CD4-positive, alpha-beta T cell treated with Interleukin-6 for 4 hours (primary cell): ENCODE results near the gene NT5C3A.
"Not testable (repeated sequence)": the region's sequence is repeated elsewhere in the genome, so short reads cannot be mapped to it uniquely, and the experiment has no call there.

Source experiments
- DNase-seq: peaks from one replicate; pipeline ENCODE4 v3.0.0-alpha.2; 2020; ENCODE audit warnings: mixed read lengths

The NT5C3A gene

DNA sequence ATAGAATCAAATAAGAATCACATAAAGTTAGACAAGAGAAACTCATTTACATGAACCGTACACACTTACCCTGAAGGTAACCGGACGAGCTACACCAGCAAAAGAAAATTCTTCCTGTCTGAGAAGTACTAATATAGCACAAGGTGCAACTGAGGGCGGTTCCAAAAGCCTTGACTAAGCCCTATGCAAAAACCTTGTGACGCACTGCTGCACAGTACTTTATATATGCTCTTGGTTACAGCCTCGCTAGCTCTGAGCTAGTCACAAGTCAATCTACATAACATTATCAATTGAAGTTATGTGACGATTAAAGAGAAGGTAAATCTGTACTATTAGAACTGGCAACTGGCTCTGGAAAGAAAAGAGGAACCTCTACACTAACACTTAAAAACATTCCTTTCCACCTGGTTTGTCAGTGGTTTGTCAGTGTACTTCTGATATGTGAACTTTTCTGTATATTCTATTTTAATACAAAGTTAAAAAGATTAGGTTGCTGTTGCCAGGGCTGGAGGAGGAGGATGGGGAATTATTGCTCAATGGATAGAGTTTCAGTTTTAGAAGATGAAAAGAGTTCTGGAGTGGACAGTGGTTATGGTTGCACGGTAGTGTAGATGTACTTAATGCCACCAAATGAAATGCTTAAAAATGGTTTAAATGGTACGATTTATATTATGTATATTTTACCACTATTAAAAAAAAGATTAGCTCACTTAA lies 21.6 kb downstream of the NT5C3A start:
- peak; percentile 77 for DNase-seq

GRCh38 chr7:33039903-33040292 lies 22.7 kb downstream of the NT5C3A start:
- DNase-seq = no peak

- no peak for DNase-seq
Measured at GRCh38 chr7:33039257-33039902, 23.2 kb downstream of the NT5C3A start.

GRCh38 chr7:33038639-33039038 lies 23.9 kb downstream of the NT5C3A start:
- no peak for DNase-seq

GRCh38 chr7:33035776-33036175 lies 26.8 kb downstream of the NT5C3A start:
- no peak for DNase-seq

DNA sequence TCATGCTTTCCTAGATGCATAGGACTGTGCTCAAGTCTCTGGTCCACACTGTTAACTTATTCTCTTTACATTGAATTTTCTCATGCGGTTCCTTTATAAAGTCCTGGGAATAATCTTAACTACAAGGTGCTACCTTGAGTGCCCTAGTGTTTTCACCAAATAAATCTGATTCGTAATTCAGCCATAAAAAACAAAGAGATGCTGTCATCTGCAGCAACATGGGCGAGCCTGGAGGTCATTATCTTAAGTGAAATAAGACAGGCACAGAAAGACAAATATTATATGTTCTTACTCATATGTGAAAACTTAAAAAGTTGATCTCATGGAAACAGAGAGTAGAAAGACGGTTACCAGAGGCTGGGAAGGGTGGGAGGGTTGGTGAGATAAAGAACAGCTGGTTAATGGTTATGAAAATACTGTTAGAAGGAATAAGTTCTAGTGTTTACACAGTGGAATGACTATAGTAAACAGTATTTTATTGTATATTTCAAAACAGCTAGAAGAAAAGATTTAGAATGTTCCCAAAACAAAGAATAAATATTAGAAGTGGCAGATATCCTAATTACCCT lies 38.3 kb downstream of the NT5C3A start:
- DNase-seq = no peak

GRCh38 chr7:33012364-33012763 lies 50.2 kb downstream of the NT5C3A start:
- DNase-seq = no peak

- DNase-seq = no peak
Measured at GRCh38 chr7:33009734-33010133, 52.8 kb downstream of the NT5C3A start.

GRCh38 chr7:33005690-33006089 lies 56.9 kb downstream of the NT5C3A start:
- not testable (repeated sequence) for DNase-seq

DNA sequence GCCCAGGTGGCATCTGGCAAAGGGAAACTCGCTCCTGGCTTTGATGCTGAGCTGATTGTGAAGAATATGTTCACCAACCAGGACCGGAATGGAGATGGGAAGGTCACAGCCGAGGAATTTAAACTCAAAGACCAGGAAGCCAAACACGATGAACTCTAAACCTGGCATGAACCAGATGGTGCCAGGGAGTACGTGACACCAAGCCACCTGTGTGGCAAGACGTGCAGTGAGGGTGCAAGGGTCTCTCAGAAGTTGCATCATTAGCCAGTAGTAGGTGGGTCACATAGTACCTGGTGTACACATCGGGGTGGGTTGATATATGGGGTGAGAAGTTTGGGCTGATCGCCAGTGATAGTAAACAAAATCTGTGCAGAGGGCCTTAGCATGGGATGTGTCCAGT lies 57.4 kb downstream of the NT5C3A start:
- DNase-seq = not testable (repeated sequence)

GRCh38 chr7:33004104-33004616 lies 58.4 kb downstream of the NT5C3A start:
- DNase-seq = not testable (repeated sequence)

DNA sequence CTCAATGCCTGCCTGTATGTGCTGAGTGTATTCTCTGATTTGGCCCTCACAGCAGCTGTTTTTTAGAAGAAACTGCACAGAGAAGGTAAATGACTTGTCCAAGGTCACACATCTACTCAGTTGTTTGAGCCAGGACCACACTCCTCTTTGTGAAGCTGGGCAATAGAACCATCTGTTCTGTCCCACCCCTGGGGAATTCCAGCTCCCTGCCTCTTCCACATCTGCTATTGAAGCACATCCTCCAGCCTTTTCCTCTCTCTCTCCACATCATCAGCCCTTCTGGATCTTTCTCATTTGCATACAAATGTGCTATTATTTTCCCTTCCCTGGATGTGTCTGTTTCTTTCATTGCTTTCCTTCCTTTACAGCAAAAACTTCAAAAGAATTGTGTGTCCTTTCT lies 59.5 kb downstream of the NT5C3A start:
- DNase-seq = not testable (repeated sequence)

- DNase-seq = not testable (repeated sequence)
Measured at GRCh38 chr7:32999380-32999779, 63.2 kb downstream of the NT5C3A start.

- peak; percentile 7 for DNase-seq
Measured at GRCh38 chr7:32998361-32999171, 64.0 kb downstream of the NT5C3A start.

DNA sequence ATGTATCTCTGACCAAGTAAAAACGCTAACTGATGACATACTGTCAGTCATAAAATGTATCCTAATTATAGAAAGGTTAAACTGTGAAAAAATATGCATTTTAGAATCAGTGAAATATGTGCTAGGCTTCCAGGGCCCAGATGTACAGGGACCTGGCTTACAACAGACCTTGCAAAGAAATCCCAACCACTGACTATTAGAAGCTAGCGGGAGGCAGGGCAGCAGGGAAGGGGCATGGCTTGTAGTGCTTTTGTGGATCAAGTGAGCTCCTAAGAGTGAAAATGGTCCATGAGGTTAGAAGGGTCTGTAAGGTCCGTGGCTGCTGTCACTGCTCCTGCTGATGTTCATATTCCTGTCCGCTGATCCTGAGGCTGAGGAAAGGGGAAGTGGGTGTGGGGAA lies 64.6 kb downstream of the NT5C3A start:
- not testable (repeated sequence) for DNase-seq

DNA sequence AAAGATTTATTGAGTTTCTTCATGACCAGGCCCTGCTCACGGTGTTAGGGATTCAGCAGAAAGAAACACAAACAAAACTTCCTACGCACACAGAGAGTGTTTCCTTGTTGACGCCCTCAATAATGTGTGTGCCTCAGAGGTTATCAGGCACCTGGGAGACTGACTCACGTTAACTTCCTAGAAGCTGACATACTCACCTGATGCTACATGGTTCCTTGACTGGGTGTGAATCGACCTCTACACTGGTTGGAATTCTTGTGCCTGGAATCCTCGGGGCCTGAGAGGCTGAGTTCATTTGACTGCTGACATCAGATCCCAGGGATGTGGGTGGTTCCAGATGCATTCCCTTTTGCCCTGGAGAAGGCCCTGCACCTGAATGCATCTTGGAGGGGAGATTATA lies 69.8 kb downstream of the NT5C3A start:
- DNase-seq = not testable (repeated sequence)

- peak; percentile 3 for DNase-seq
Measured at GRCh38 chr7:32991975-32992700, 70.4 kb downstream of the NT5C3A start.

- DNase-seq = not testable (repeated sequence)
Measured at GRCh38 chr7:32991068-32991585, 71.4 kb downstream of the NT5C3A start.

DNA sequence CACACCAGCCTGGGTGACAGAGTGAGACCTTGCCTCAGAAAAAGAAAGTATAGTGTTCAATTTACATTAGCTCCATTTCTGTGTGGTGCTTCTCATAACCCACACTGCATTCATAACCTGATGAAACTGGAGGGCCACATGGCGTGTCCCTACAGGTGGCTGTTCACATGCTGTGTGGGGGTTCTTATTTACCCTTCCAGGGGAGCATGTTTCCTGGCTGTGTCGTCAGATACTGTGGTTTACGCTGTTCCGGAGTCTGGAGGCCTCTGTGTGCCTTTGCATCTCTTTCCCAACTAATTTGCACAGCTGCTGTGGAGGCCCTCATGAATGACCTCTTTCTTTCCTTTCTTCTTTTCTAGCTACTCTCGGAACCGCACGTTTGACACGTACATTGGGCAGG lies 74.4 kb downstream of the NT5C3A start:
- DNase-seq = not testable (repeated sequence)

DNA sequence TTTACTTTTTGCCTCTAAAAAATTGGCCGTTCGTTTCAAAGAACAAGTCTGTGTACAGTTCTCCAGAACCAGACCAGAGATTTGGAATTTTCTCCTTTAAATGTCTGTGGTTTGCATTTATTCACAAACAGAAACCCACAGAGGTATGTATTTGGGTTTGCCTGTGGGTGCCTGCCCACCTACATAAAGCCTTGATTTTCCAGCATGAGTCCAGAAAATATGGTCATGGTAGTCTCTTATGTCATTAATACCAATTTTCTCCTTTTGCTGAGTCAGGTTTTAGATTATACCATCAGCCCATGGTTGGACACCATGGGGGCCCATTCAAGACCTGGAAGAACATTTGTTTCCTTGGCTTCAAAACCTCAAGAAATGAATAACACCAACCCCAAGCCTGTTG lies 82.7 kb downstream of the NT5C3A start:
- not testable (repeated sequence) for DNase-seq

DNA sequence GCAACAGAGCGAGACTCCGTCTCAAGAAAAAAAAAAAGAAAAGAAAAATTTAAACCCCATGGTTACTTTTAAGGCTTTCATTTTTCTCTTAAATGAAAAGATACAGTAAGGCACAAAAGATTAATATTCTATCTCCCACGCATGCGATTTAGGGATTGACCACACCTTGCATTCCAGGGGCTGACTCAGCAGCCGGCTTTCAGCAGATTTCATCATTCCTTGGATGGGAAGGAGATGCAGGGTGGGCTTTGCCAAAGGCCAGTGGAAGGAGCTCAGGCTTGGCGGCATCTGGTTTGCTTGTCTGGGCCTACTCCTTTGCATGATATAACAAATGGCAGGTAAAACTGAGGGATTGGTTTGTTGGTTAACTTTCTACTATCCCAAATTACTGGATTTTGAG lies 83.3 kb downstream of the NT5C3A start:
- not testable (repeated sequence) for DNase-seq

DNA sequence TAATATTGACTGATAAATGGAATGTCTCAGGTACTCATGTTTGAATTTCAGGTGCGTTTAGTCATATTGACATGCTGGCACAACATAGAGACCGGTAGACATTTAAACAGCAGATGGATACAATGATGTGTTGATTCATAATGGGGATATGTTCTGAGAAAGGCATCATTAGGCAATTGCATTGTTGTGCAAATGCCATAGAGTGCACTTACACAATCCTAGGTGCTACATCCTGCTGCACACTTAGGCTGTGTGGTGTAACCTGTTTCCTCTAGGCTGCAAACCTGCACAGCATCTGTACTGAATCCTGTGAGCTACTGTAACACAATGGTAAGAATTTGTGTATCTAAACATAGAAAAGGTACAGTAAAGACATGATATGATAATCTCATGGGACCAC lies 85.4 kb downstream of the NT5C3A start:
- not testable (repeated sequence) for DNase-seq
